AG04450 (cell line): ENCODE data around the gene GDF15. TPM values are rescaled to one million over a fixed set of nuclear protein-coding genes. Genes with fewer than 3 reads are reported as not detected.

Source experiments
- CTCF ChIA-PET: fragments of 300-600, 350-600 bp; formaldehyde crosslinking; extraction: SDS; loops from one replicate; lab custom pipeline; 2022; ENCODE audit warnings: antibody characterized with exemption, inconsistent platforms; lab: Charles Lee
- POLR2A ChIA-PET: fragments of 350-600 bp; formaldehyde crosslinking; extraction: SDS; loops from one replicate; lab custom pipeline; 2021; ENCODE audit warnings: antibody characterized with exemption, inconsistent platforms; lab: Yijun Ruan, JAX
- DNase-seq: peaks from one replicate; pipeline ENCODE4 v3.0.0-alpha.2; 2011; ENCODE audit warnings: low read depth, low spot score
- H3K27ac ChIP-seq: one replicate; pipeline ENCODE4 v1.5.1; 2012; ENCODE audit warnings: low read depth, low read length, control low read depth
- H3K27me3 ChIP-seq: one replicate; pipeline ENCODE4 v1.6.0; 2012; ENCODE audit warnings: low read length; ENCODE audit not compliant: control insufficient read depth, insufficient read depth
- H3K4me3 ChIP-seq: 2 replicates; pipeline ENCODE4 v1.5.1; 2011; ENCODE audit warnings: mild to moderate bottlenecking, low read depth, low read length, control low read depth
- H3K9me3 ChIP-seq: 2 replicates; pipeline ENCODE4 v1.5.1; 2012; ENCODE audit warnings: low read length; ENCODE audit not compliant: control insufficient read depth, insufficient read depth
- CTCF ChIP-seq: IDR thresholded peaks from 2 replicates; pipeline ENCODE4 v1.5.1; 2011; ENCODE audit warnings: low read depth, low read length, control low read depth, inconsistent platforms
- polyA plus RNA-seq: library from polyadenylated mRNA; depleted of rRNA; stranded (reverse); fragments of >200 nt; gene quantifications from 2 replicates; pipeline ENCODE4 v1.2.3, GENCODE V29; 2011

The GDF15 gene
- polyA plus RNA-seq, 1 experiment, result 25.0 TPM

GRCh38 chr19:18412610-18413239, 26.8 kb downstream of the GDF15 start:
- DNase-seq, result no peak
- no peak overlapping the region for H3K4me3 ChIP-seq
- POLR2A ChIA-PET, result interaction anchor here (0.7 to 1.2 kb wide), 4 partner anchors 90 to 1108 kb away, joined by 3 to 6 read pairs (median 6); partner anchors contain the start of genes JUND and LSM4
- CTCF ChIA-PET, result interaction anchor here (0.6 to 6.5 kb wide), 9 partner anchors 23 to 204 kb away, joined by 3 to 65 read pairs (median 4); partner anchors contain the start of genes JUND and LSM4
- TF ChIP-seq CTCF, result no peak
- H3K27me3 ChIP-seq, result no peaks in the 10 kb centered on the region
- H3K9me3 ChIP-seq, result no peaks in the 10 kb centered on the region
- H3K27ac ChIP-seq, result no peak overlapping the region

- H3K27me3 ChIP-seq, result no peaks in the 10 kb centered on the region
- H3K27ac ChIP-seq, result peak overlapping the region; percentile 94
- POLR2A ChIA-PET, result interaction anchor here (0.7 to 2.0 kb wide), 3 partner anchors 15 to 245 kb away, joined by 3 to 14 read pairs (median 3); partner anchors contain the start of gene JUND
- no peak for DNase-seq
- peak overlapping the region; percentile 51 for H3K4me3 ChIP-seq
- H3K9me3 ChIP-seq, result no peaks in the 10 kb centered on the region; the same call in 1 of the 2 replicates
- TF ChIP-seq CTCF, result no peak
- CTCF ChIA-PET, result interaction anchor here (0.5 to 6.5 kb wide), 7 partner anchors 26 to 186 kb away, joined by 3 to 65 read pairs (median 6); no protein-coding TSS in a partner anchor
Observed at GRCh38 chr19:18414504-18415177, 28.7 kb downstream of the GDF15 start.

- no peak for DNase-seq
- CTCF ChIA-PET, result interaction anchor here (0.6 to 6.5 kb wide), 8 partner anchors 26 to 187 kb away, joined by 3 to 65 read pairs (median 8); no protein-coding TSS in a partner anchor
- no peak for TF ChIP-seq CTCF
- H3K27ac ChIP-seq, result peak overlapping the region; percentile 94
- peak overlapping the region; percentile 51 for H3K4me3 ChIP-seq
- POLR2A ChIA-PET, result interaction anchor here (1.0 to 2.3 kb wide), 4 partner anchors 14 to 134 kb away, joined by 3 to 18 read pairs (median 8); partner anchors contain the start of gene JUND
- H3K27me3 ChIP-seq, result no peaks in the 10 kb centered on the region
- H3K9me3 ChIP-seq, result no peaks in the 10 kb centered on the region; the same call in 1 of the 2 replicates
Observed at GRCh38 chr19:18415178-18415867, 29.4 kb downstream of the GDF15 start.

- POLR2A ChIA-PET, result interaction anchor here (0.5 to 2.3 kb wide), 7 partner anchors 14 to 604 kb away, joined by 3 to 18 read pairs (median 4); partner anchors contain the start of gene JUND
- no peaks in the 10 kb centered on the region for H3K27me3 ChIP-seq
- CTCF ChIA-PET, result interaction anchor here (1.5 to 2.6 kb wide), 4 partner anchors 27 to 137 kb away, joined by 3 to 14 read pairs (median 9); no protein-coding TSS in a partner anchor
- no peak for TF ChIP-seq CTCF
- DNase-seq, result no peak
- no peaks in the 10 kb centered on the region; the same call in 1 of the 2 replicates for H3K9me3 ChIP-seq
- H3K4me3 ChIP-seq, result peak overlapping the region; percentile 47
- peak overlapping the region; percentile 94 for H3K27ac ChIP-seq
Observed at GRCh38 chr19:18416778-18417249, 30.9 kb downstream of the GDF15 start.
